GM12878 (cell line): ENCODE results near the gene SERTM2.

Experiments used
- CBFB ChIP-seq: IDR thresholded peaks from 2 replicates; pipeline ENCODE4 v1.6.1; 2016; ENCODE audit warnings: antibody characterized with exemption, low read depth
- FOS ChIP-seq: IDR thresholded peaks from 3 replicates; pipeline ENCODE4 v1.6.1; 2011; ENCODE audit warnings: borderline replicate concordance; ENCODE audit not compliant: insufficient read length; ENCODE audit errors: extremely low read depth
- RAD21 ChIP-seq: IDR thresholded peaks from 2 replicates; pipeline ENCODE4 v1.6.1; 2011; ENCODE audit warnings: mild to moderate bottlenecking, low read depth, low read length, moderate library complexity; ENCODE audit not compliant: insufficient read depth
- RFX5 ChIP-seq: IDR thresholded peaks from 2 replicates; pipeline ENCODE4 v1.6.1; 2011; ENCODE audit warnings: low read depth, low read length, improper control_type of control experiment
- SMC3 ChIP-seq: IDR thresholded peaks from 2 replicates; pipeline ENCODE4 v1.6.1; 2011; ENCODE audit warnings: low read length, improper control_type of control experiment, borderline replicate concordance
- TF ChIP-seq, protein P1 (sequence below), 3 experiments: IDR thresholded peaks in 2 of 3; conservative IDR thresholded peaks in 1 of 3; 2 replicates each; pipeline ENCODE4 v1.5.1; 2011; ENCODE audit warnings: low read depth in 3 of 3, low read length in 3 of 3, mild to moderate bottlenecking in 3 of 3, control low read depth in 2 of 3, moderate library complexity in 2 of 3, inconsistent platforms in 1 of 3, mixed read lengths in 1 of 3; ENCODE audit not compliant: control insufficient read depth in 2 of 3, insufficient read depth in 1 of 3; ENCODE audit errors: extremely low read depth in 1 of 3
- TF ChIP-seq, protein P2 (sequence below): fragments of 450-650 bp; IDR thresholded peaks from 2 replicates; pipeline ENCODE4 v1.6.1; 2018; ENCODE audit warnings: borderline replicate concordance, mild to moderate bottlenecking; ENCODE audit not compliant: partially characterized antibody

DNA sequence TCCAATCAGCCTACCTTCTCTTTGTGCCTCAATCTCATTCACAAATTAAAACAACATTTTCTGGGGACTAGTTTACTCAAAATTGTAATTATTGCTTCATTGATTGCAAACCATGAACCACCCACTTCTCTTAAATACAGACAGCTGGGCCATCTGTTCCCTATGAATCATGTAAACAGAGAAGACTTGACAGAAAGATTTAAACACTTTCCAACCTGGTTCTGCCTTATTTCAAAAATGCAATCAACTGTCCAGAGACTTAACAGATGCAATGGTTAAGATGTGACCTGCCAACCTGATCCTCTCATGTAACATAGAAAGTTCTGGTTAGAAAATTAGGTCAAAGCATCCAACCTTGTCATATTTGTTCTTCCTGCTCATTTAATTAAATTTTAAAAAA lies 20.8 kb upstream of the SERTM2 start:
- TF ChIP-seq, protein P1, sequence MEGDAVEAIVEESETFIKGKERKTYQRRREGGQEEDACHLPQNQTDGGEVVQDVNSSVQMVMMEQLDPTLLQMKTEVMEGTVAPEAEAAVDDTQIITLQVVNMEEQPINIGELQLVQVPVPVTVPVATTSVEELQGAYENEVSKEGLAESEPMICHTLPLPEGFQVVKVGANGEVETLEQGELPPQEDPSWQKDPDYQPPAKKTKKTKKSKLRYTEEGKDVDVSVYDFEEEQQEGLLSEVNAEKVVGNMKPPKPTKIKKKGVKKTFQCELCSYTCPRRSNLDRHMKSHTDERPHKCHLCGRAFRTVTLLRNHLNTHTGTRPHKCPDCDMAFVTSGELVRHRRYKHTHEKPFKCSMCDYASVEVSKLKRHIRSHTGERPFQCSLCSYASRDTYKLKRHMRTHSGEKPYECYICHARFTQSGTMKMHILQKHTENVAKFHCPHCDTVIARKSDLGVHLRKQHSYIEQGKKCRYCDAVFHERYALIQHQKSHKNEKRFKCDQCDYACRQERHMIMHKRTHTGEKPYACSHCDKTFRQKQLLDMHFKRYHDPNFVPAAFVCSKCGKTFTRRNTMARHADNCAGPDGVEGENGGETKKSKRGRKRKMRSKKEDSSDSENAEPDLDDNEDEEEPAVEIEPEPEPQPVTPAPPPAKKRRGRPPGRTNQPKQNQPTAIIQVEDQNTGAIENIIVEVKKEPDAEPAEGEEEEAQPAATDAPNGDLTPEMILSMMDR (IDR thresholded peaks at IDR 0.05 in 2 of 3, conservative IDR thresholded peaks at IDR 0.05 in 1 of 3; ENCODE audit: control insufficient read depth in 2 of 3, extremely low read depth in 1 of 3, insufficient read depth in 1 of 3, low read depth in 3 of 3, low read length in 3 of 3): no peak
- TF ChIP-seq SMC3: no peak
- TF ChIP-seq FOS: no peak
- no peak for TF ChIP-seq RFX5
- TF ChIP-seq RAD21: no peak
- TF ChIP-seq CBFB: no peak
- TF ChIP-seq, protein P2, sequence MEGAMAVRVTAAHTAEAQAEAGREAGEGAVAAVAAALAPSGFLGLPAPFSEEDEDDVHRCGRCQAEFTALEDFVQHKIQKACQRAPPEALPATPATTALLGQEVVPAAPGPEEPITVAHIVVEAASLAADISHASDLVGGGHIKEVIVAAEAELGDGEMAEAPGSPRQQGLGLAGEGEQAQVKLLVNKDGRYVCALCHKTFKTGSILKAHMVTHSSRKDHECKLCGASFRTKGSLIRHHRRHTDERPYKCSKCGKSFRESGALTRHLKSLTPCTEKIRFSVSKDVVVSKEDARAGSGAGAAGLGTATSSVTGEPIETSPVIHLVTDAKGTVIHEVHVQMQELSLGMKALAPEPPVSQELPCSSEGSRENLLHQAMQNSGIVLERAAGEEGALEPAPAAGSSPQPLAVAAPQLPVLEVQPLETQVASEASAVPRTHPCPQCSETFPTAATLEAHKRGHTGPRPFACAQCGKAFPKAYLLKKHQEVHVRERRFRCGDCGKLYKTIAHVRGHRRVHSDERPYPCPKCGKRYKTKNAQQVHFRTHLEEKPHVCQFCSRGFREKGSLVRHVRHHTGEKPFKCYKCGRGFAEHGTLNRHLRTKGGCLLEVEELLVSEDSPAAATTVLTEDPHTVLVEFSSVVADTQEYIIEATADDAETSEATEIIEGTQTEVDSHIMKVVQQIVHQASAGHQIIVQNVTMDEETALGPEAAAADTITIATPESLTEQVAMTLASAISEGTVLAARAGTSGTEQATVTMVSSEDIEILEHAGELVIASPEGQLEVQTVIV: no peak
